ENCODE results near the gene CES5A.
"Not testable (repeated sequence)": the region's sequence is repeated elsewhere in the genome, so short reads cannot be mapped to it uniquely, and the experiment has no call there.

CES5A gene

GRCh38 chr16:55834049-55834448 is 41.1 kb downstream of the CES5A start:
- DNase-seq (ENCODE audit: low spot score in 2 of 2) (no peak), ATAC-seq (replicated peaks; ENCODE audit: extremely low read depth, poor library complexity, severe bottlenecking) (no peak)
- Mint-ChIP-seq H3K9me3 (no peaks in the 10 kb centered on the region), H3K36me3 (ENCODE audit: insufficient read depth) (no peaks in the 10 kb centered on the region), H3K27ac (ENCODE audit: low read depth) (no peak overlapping the region), H3K27me3 (peaks cover 41% of the 10 kb centered on the region), H3K4me3 (no peak overlapping the region), H3K4me1 (no peaks in the 10 kb centered on the region)

- Mint-ChIP-seq H3K36me3 (ENCODE audit: insufficient read depth) (no peaks in the 10 kb centered on the region), H3K4me1 (no peaks in the 10 kb centered on the region), H3K27me3 (peaks cover 51% of the 10 kb centered on the region), H3K4me3 (no peak within 1 kb of the TSS), H3K27ac (ENCODE audit: low read depth) (no peak within 1 kb of the TSS), H3K9me3 (no peaks in the 10 kb centered on the region)
- no peak for DNase-seq (ENCODE audit: low spot score in 2 of 2)
- no peak for ATAC-seq (replicated peaks; ENCODE audit: extremely low read depth, poor library complexity, severe bottlenecking)
Measured at GRCh38 chr16:55832773-55833691, 42.1 kb downstream of the CES5A start, which contains the start of gene CES1. CES1 (minus strand) TSS chr16:55833096; CDS start chr16:55833055, 41 bp downstream.

- DNase-seq (ENCODE audit: low spot score in 2 of 2) (no peak), ATAC-seq (replicated peaks; ENCODE audit: extremely low read depth, poor library complexity, severe bottlenecking) (no peak)
- Mint-ChIP-seq H3K27ac (ENCODE audit: low read depth) (no peak overlapping the region), H3K9me3 (no peaks in the 10 kb centered on the region), H3K4me3 (no peak overlapping the region), H3K27me3 (peaks cover 54% of the 10 kb centered on the region), H3K36me3 (ENCODE audit: insufficient read depth) (no peaks in the 10 kb centered on the region), H3K4me1 (no peaks in the 10 kb centered on the region)
Measured at GRCh38 chr16:55832425-55832772, 42.8 kb downstream of the CES5A start.

- H3K27ac Mint-ChIP-seq (ENCODE audit: low read depth): no peak overlapping the region
- no peaks in the 10 kb centered on the region for H3K9me3 Mint-ChIP-seq
- ATAC-seq (replicated peaks; ENCODE audit: extremely low read depth, poor library complexity, severe bottlenecking): no peak
- peaks cover 66% of the 10 kb centered on the region for H3K27me3 Mint-ChIP-seq
- no peak for DNase-seq (ENCODE audit: low spot score in 2 of 2)
- H3K4me1 Mint-ChIP-seq: no peaks in the 10 kb centered on the region
- no peaks in the 10 kb centered on the region for H3K36me3 Mint-ChIP-seq (ENCODE audit: insufficient read depth)
- H3K4me3 Mint-ChIP-seq: no peak overlapping the region
Measured at GRCh38 chr16:55830658-55831294, 44.4 kb downstream of the CES5A start.

- H3K27ac Mint-ChIP-seq (ENCODE audit: low read depth); H3K4me1 Mint-ChIP-seq; H3K9me3 Mint-ChIP-seq; H3K4me3 Mint-ChIP-seq; H3K36me3 Mint-ChIP-seq (ENCODE audit: insufficient read depth); DNase-seq (ENCODE audit: low spot score in 2 of 2); ATAC-seq (replicated peaks; ENCODE audit: extremely low read depth, poor library complexity, severe bottlenecking): not testable (repeated sequence)
- H3K27me3 Mint-ChIP-seq: peaks cover 63% of the 10 kb centered on the region
Measured at GRCh38 chr16:55829232-55829631, 45.9 kb downstream of the CES5A start.

GRCh38 chr16:55828680-55829079 is 46.5 kb downstream of the CES5A start:
- no peaks in the 10 kb centered on the region for H3K4me1 Mint-ChIP-seq
- no peak overlapping the region for H3K4me3 Mint-ChIP-seq
- peaks cover 58% of the 10 kb centered on the region for H3K27me3 Mint-ChIP-seq
- ATAC-seq (replicated peaks; ENCODE audit: extremely low read depth, poor library complexity, severe bottlenecking) (no peak), DNase-seq (ENCODE audit: low spot score in 2 of 2) (no peak)
- no peaks in the 10 kb centered on the region for H3K36me3 Mint-ChIP-seq (ENCODE audit: insufficient read depth)
- no peaks in the 10 kb centered on the region for H3K9me3 Mint-ChIP-seq
- no peak overlapping the region for H3K27ac Mint-ChIP-seq (ENCODE audit: low read depth)

GRCh38 chr16:55825115-55825728 is 50.0 kb downstream of the CES5A start:
- no peak overlapping the region for H3K27ac Mint-ChIP-seq (ENCODE audit: low read depth)
- peaks cover 67% of the 10 kb centered on the region for H3K27me3 Mint-ChIP-seq
- H3K4me1 Mint-ChIP-seq: no peaks in the 10 kb centered on the region
- ATAC-seq (replicated peaks; ENCODE audit: extremely low read depth, poor library complexity, severe bottlenecking): no peak
- H3K36me3 Mint-ChIP-seq (ENCODE audit: insufficient read depth): peaks cover 1% of the 10 kb centered on the region
- no peak overlapping the region for H3K4me3 Mint-ChIP-seq
- no peaks in the 10 kb centered on the region for H3K9me3 Mint-ChIP-seq
- no peak for DNase-seq (ENCODE audit: low spot score in 2 of 2)

GRCh38 chr16:55824473-55825000 is 50.6 kb downstream of the CES5A start:
- Mint-ChIP-seq H3K4me1 (no peaks in the 10 kb centered on the region), H3K27me3 (peaks cover 69% of the 10 kb centered on the region), H3K4me3 (no peak overlapping the region), H3K27ac (ENCODE audit: low read depth) (no peak overlapping the region), H3K9me3 (no peaks in the 10 kb centered on the region), H3K36me3 (ENCODE audit: insufficient read depth) (peaks cover 1% of the 10 kb centered on the region)
- DNase-seq (ENCODE audit: low spot score in 2 of 2): no peak
- no peak for ATAC-seq (replicated peaks; ENCODE audit: extremely low read depth, poor library complexity, severe bottlenecking)

- Mint-ChIP-seq H3K9me3 (no peaks in the 10 kb centered on the region), H3K27me3 (peaks cover 71% of the 10 kb centered on the region), H3K4me1 (no peaks in the 10 kb centered on the region), H3K4me3 (no peak overlapping the region), H3K27ac (ENCODE audit: low read depth) (no peak overlapping the region), H3K36me3 (ENCODE audit: insufficient read depth) (peaks cover 1% of the 10 kb centered on the region)
- no peak for ATAC-seq (replicated peaks; ENCODE audit: extremely low read depth, poor library complexity, severe bottlenecking)
- DNase-seq (ENCODE audit: low spot score in 2 of 2): no peak
Measured at GRCh38 chr16:55822280-55822810, 52.8 kb downstream of the CES5A start.

- no peak overlapping the region for H3K4me3 Mint-ChIP-seq
- peaks cover 1% of the 10 kb centered on the region for H3K36me3 Mint-ChIP-seq (ENCODE audit: insufficient read depth)
- no peaks in the 10 kb centered on the region for H3K4me1 Mint-ChIP-seq
- no peaks in the 10 kb centered on the region for H3K9me3 Mint-ChIP-seq
- ATAC-seq (replicated peaks; ENCODE audit: extremely low read depth, poor library complexity, severe bottlenecking) (no peak), DNase-seq (ENCODE audit: low spot score in 2 of 2) (no peak)
- peaks cover 75% of the 10 kb centered on the region for H3K27me3 Mint-ChIP-seq
- no peak overlapping the region for H3K27ac Mint-ChIP-seq (ENCODE audit: low read depth)
Measured at GRCh38 chr16:55821210-55821609, 54.0 kb downstream of the CES5A start.

GRCh38 chr16:55820615-55821014 is 54.6 kb downstream of the CES5A start:
- no peak for ATAC-seq (replicated peaks; ENCODE audit: extremely low read depth, poor library complexity, severe bottlenecking)

GRCh38 chr16:55817236-55817912 is 57.8 kb downstream of the CES5A start:
- Mint-ChIP-seq H3K27ac (ENCODE audit: low read depth) (no peak overlapping the region), H3K36me3 (ENCODE audit: insufficient read depth) (no peaks in the 10 kb centered on the region), H3K4me3 (no peak overlapping the region), H3K9me3 (no peaks in the 10 kb centered on the region), H3K4me1 (no peaks in the 10 kb centered on the region), H3K27me3 (peaks cover 77% of the 10 kb centered on the region)
- ATAC-seq (replicated peaks; ENCODE audit: extremely low read depth, poor library complexity, severe bottlenecking) (no peak), DNase-seq (ENCODE audit: low spot score in 2 of 2) (no peak)

More at GRCh38 chr16:55820615-55821014, 54.6 kb downstream of the CES5A start:
- no peak for DNase-seq (ENCODE audit: low spot score in 2 of 2)
- Mint-ChIP-seq H3K4me1 (no peaks in the 10 kb centered on the region), H3K4me3 (no peak overlapping the region), H3K27ac (ENCODE audit: low read depth) (no peak overlapping the region), H3K9me3 (no peaks in the 10 kb centered on the region), H3K27me3 (peaks cover 75% of the 10 kb centered on the region), H3K36me3 (ENCODE audit: insufficient read depth) (peaks cover 1% of the 10 kb centered on the region)

Data from central memory CD8-positive, alpha-beta T cell (primary cell).